Right atrium auricular region (tissue), 2 donors: ENCODE measurements around the gene PPP6R3. TPM values are rescaled to one million over a fixed set of nuclear protein-coding genes. Genes with fewer than 3 reads are reported as not detected.
"Not testable (repeated sequence)": the region's sequence is repeated elsewhere in the genome, so short reads cannot be mapped to it uniquely, and the experiment has no call there.

Experiments
- DNase-seq: peaks from one replicate; pipeline ENCODE4 v3.0.0-alpha.2; 2019; ENCODE audit warnings: low spot score
- H3K27ac ChIP-seq, 2 donors: fragments of 200-600 bp; sonication (generic); 1 replicate in 1 of 2; 2 replicates in 1 of 2; pipeline ENCODE4 v1.5.1; 2016 to 2019
- H3K27me3 ChIP-seq, 2 donors: fragments of 200-600 bp; sonication (generic); one replicate each; pipeline versions ENCODE4 v1.5.1 to v1.6.0; 2017 to 2019
- H3K36me3 ChIP-seq: fragments of 200-600 bp; sonication (generic); one replicate; pipeline ENCODE4 v1.5.1; 2016
- H3K4me1 ChIP-seq, 2 donors: fragments of 200-600 bp; sonication (generic); one replicate each; pipeline versions ENCODE4 v1.5.1 to v1.6.0; 2017 to 2019
- H3K4me3 ChIP-seq, 2 donors: fragments of 200-600 bp; sonication (generic); 1 replicate in 1 of 2; 2 replicates in 1 of 2; pipeline ENCODE4 v1.5.1; 2017 to 2019; ENCODE audit warnings: mild to moderate bottlenecking in 1 of 2, moderate library complexity in 1 of 2
- H3K9me3 ChIP-seq, 2 donors: fragments of 200-600 bp; sonication (generic); one replicate each; pipeline ENCODE4 v1.5.1; 2019
- CTCF ChIP-seq, 2 donors: fragments of 200-600 bp; sonication (generic); IDR thresholded peaks; one replicate each; pipeline ENCODE4 v1.5.1; 2019; ENCODE audit warnings: antibody characterized with exemption in 2 of 2
- total RNA-seq, 2 donors: library from RNA; depleted of rRNA; stranded (reverse); fragments of >200 nt; gene quantifications; one replicate each; pipeline ENCODE4 v1.1.0, GENCODE V29; 2016

PPP6R3 gene
- total RNA-seq, 2 donors from 2014 or later: 81.1 to 95.2 TPM

- peaks cover 0 to 36% of the 10 kb centered on the region in 2 donors for H3K4me1 ChIP-seq
- H3K36me3 ChIP-seq: peaks cover 10% of the 10 kb centered on the region
- H3K27me3 ChIP-seq: no peaks in the 10 kb centered on the region
- no peak overlapping the region for H3K27ac ChIP-seq
- no peaks in the 10 kb centered on the region for H3K9me3 ChIP-seq
- no peak overlapping the region for H3K4me3 ChIP-seq
- DNase-seq: no peak
- TF ChIP-seq CTCF (IDR thresholded peaks at IDR 0.05): no peak
These were observed 72.3 kb downstream of the PPP6R3 start for GRCh38 chr11:68532727-68533369.

- peaks cover 0 to 25% of the 10 kb centered on the region in 2 donors for H3K4me1 ChIP-seq
- no peak overlapping the region for H3K4me3 ChIP-seq
- no peaks in the 10 kb centered on the region for H3K27me3 ChIP-seq
- H3K27ac ChIP-seq: no peak overlapping the region
- no peak for DNase-seq
- peaks cover 10% of the 10 kb centered on the region for H3K36me3 ChIP-seq
- TF ChIP-seq CTCF (IDR thresholded peaks at IDR 0.05): no peak
- H3K9me3 ChIP-seq: no peaks in the 10 kb centered on the region
These were observed 73.4 kb downstream of the PPP6R3 start for GRCh38 chr11:68533945-68534344.

- DNase-seq: no peak
- Histone ChIP-seq H3K27ac (no peak overlapping the region), H3K36me3 (peaks cover 19% of the 10 kb centered on the region), H3K4me1 (peaks cover 0 to 20% of the 10 kb centered on the region in 2 donors), H3K27me3 (no peaks in the 10 kb centered on the region), H3K9me3 (no peaks in the 10 kb centered on the region), H3K4me3 (no peak overlapping the region)
- no peak for TF ChIP-seq CTCF (IDR thresholded peaks at IDR 0.05)
These were observed 74.5 kb downstream of the PPP6R3 start for GRCh38 chr11:68535098-68535497.

- DNase-seq: no peak
- TF ChIP-seq CTCF (IDR thresholded peaks at IDR 0.05): no peak
- H3K27ac ChIP-seq: no peak overlapping the region
- H3K4me1 ChIP-seq: peaks cover 0 to 26% of the 10 kb centered on the region in 2 donors
- no peaks in the 10 kb centered on the region for H3K27me3 ChIP-seq
- no peak overlapping the region for H3K4me3 ChIP-seq
- peaks cover 19% of the 10 kb centered on the region for H3K36me3 ChIP-seq
- H3K9me3 ChIP-seq: no peaks in the 10 kb centered on the region
These were observed 76.2 kb downstream of the PPP6R3 start for GRCh38 chr11:68536706-68537105.

GRCh38 chr11:68538025-68538424, 77.5 kb downstream of the PPP6R3 start:
- no peak overlapping the region for H3K27ac ChIP-seq
- H3K4me1 ChIP-seq: peaks cover 0 to 37% of the 10 kb centered on the region in 2 donors
- no peak for DNase-seq
- peaks cover 19% of the 10 kb centered on the region for H3K36me3 ChIP-seq
- no peaks in the 10 kb centered on the region for H3K9me3 ChIP-seq
- no peak overlapping the region for H3K4me3 ChIP-seq
- TF ChIP-seq CTCF (IDR thresholded peaks at IDR 0.05): no peak
- no peaks in the 10 kb centered on the region for H3K27me3 ChIP-seq

GRCh38 chr11:68539395-68539794, 78.8 kb downstream of the PPP6R3 start:
- no peaks in the 10 kb centered on the region for H3K9me3 ChIP-seq
- no peak for DNase-seq
- peaks cover 0 to 49% of the 10 kb centered on the region in 2 donors for H3K4me1 ChIP-seq
- H3K4me3 ChIP-seq: no peak overlapping the region
- H3K36me3 ChIP-seq: peaks cover 19% of the 10 kb centered on the region
- H3K27ac ChIP-seq: no peak overlapping the region
- no peak for TF ChIP-seq CTCF (IDR thresholded peaks at IDR 0.05)
- H3K27me3 ChIP-seq: no peaks in the 10 kb centered on the region

- H3K27ac ChIP-seq, H3K27me3 ChIP-seq, H3K4me3 ChIP-seq, H3K9me3 ChIP-seq, DNase-seq: not testable (repeated sequence)
- Histone ChIP-seq H3K36me3 (peaks cover 23% of the 10 kb centered on the region), H3K4me1 (peaks cover 0 to 53% of the 10 kb centered on the region in 2 donors)
These were observed 80.0 kb downstream of the PPP6R3 start for GRCh38 chr11:68540504-68540903.
